ENCODE results near the gene VCAN.

Gene VCAN

DNA sequence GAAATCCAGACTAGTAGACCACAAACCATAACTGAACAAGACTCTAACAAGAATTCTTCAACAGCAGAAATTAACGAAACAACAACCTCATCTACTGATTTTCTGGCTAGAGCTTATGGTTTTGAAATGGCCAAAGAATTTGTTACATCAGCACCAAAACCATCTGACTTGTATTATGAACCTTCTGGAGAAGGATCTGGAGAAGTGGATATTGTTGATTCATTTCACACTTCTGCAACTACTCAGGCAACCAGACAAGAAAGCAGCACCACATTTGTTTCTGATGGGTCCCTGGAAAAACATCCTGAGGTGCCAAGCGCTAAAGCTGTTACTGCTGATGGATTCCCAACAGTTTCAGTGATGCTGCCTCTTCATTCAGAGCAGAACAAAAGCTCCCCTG lies 68.6 kb downstream of the VCAN start:
- TF ChIP-seq, protein P1, sequence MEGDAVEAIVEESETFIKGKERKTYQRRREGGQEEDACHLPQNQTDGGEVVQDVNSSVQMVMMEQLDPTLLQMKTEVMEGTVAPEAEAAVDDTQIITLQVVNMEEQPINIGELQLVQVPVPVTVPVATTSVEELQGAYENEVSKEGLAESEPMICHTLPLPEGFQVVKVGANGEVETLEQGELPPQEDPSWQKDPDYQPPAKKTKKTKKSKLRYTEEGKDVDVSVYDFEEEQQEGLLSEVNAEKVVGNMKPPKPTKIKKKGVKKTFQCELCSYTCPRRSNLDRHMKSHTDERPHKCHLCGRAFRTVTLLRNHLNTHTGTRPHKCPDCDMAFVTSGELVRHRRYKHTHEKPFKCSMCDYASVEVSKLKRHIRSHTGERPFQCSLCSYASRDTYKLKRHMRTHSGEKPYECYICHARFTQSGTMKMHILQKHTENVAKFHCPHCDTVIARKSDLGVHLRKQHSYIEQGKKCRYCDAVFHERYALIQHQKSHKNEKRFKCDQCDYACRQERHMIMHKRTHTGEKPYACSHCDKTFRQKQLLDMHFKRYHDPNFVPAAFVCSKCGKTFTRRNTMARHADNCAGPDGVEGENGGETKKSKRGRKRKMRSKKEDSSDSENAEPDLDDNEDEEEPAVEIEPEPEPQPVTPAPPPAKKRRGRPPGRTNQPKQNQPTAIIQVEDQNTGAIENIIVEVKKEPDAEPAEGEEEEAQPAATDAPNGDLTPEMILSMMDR (conservative IDR thresholded peaks at IDR 0.05; ENCODE audit: low read depth), result no peak
- no peak overlapping the region for H3K27ac ChIP-seq
- DNase-seq (ENCODE audit: low spot score), result no peak
- ChIA-PET CTCF (no interaction called here), POLR2A (ENCODE audit: low non-redundant PET) (no interaction called here)

DNA sequence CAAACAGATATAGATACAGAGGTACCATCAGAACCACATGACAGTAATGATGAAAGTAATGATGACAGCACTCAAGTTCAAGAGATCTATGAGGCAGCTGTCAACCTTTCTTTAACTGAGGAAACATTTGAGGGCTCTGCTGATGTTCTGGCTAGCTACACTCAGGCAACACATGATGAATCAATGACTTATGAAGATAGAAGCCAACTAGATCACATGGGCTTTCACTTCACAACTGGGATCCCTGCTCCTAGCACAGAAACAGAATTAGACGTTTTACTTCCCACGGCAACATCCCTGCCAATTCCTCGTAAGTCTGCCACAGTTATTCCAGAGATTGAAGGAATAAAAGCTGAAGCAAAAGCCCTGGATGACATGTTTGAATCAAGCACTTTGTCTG lies 69.2 kb downstream of the VCAN start:
- TF ChIP-seq, protein P1 (conservative IDR thresholded peaks at IDR 0.05; ENCODE audit: low read depth), result no peak
- no peak for DNase-seq (ENCODE audit: low spot score)
- ChIA-PET CTCF (interaction anchor here (0.7 kb wide), 1 partner anchor 1207 kb away, joined by 3 read pairs; no protein-coding TSS in a partner anchor), POLR2A (ENCODE audit: low non-redundant PET) (no interaction called here)
- H3K27ac ChIP-seq, result no peak overlapping the region

DNA sequence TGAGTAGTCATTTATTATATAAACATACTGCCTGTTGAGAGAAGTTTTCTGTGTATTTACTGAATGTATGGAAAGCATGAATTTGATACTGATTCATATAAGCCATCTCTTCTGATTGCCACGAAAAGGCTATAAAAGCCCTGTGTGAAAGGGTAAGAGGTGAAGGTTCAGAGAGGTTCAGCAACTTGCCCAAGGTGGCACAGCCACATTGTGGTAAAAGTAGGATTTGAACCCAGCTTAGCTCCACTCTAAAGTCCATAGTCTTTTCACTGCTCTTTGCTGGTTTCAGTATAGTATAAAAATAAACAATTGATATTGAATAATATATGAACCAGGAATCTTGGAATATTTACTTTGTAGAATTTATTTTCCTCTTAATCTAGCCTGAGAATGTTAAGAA lies 71.3 kb downstream of the VCAN start:
- TF ChIP-seq, protein P1 (conservative IDR thresholded peaks at IDR 0.05; ENCODE audit: low read depth), result no peak
- H3K27ac ChIP-seq, result no peak overlapping the region
- CTCF ChIA-PET, result interaction anchor here (0.6 kb wide), 1 partner anchor 972 kb away, joined by 3 read pairs; no protein-coding TSS in a partner anchor
- DNase-seq (ENCODE audit: low spot score), result no peak
- POLR2A ChIA-PET (ENCODE audit: low non-redundant PET), result no interaction called here

DNA sequence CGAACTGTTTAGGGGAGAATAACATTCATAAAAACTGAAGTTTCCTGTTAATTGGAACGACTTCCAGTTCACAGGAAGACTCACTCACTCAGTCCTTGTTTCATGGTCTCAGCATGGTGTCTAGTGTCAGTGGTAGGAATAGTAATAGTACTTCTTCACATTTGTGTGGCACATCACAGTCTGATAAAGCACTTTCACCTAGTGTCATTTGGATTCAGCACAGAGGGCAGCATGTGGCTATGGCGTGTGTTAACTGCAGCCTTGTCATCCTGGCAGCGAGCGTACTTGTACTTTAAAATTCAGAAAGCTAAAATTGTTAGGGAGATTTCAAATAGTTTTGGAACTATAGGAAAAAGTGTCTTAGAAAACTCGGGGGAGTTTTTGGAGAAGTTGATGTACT lies 72.4 kb downstream of the VCAN start:
- POLR2A ChIA-PET (ENCODE audit: low non-redundant PET), result no interaction called here
- no peak for DNase-seq (ENCODE audit: low spot score)

DNA sequence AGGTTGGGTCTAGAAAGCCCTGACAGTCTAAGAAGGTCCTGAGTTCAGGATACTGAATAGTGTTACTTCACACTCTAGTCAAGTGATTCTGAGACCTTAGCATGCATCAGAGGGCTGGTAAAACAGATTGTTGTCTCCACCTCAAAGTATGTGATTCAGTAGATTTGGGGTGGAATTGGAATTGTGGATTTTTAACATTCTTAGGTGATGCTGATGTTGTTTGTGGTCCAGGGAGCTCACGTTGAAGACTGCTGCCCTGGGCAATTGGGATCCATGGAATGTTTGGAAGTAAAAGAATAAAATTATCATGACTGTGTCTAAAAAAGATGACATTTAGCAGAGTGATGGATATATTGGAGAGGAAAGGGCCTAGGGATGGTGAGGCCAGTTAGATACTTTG lies 75.6 kb downstream of the VCAN start:
- TF ChIP-seq, protein P1 (conservative IDR thresholded peaks at IDR 0.05; ENCODE audit: low read depth), result no peak
- CTCF ChIA-PET, result no interaction called here
- H3K27ac ChIP-seq, result no peak overlapping the region
- DNase-seq (ENCODE audit: low spot score), result no peak
- POLR2A ChIA-PET (ENCODE audit: low non-redundant PET), result interaction anchor here (0.6 kb wide), 1 partner anchor 1192 kb away, joined by 5 read pairs; no protein-coding TSS in a partner anchor

More for the DNA sequence above, 72.4 kb downstream of the VCAN start:
- CTCF ChIA-PET, result no interaction called here
- TF ChIP-seq, protein P1 (conservative IDR thresholded peaks at IDR 0.05; ENCODE audit: low read depth), result no peak
- H3K27ac ChIP-seq, result no peak overlapping the region

DNA sequence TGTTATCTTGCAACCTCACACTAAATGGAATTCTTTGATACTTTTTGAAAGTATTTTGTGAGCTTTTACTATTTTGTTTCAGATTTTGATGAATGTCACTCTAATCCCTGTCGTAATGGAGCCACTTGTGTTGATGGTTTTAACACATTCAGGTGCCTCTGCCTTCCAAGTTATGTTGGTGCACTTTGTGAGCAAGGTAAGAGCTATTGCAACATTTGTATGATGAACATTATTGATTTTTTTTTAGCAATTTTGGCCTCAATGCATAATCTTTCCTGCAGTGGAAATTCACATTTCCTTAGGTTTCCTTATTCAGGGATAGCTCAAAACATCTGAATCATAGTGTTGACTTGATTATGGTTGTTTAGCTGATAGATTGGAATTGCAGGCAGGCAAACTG lies 76.3 kb downstream of the VCAN start:
- no peak overlapping the region for H3K27ac ChIP-seq
- TF ChIP-seq, protein P1 (conservative IDR thresholded peaks at IDR 0.05; ENCODE audit: low read depth), result no peak
- ChIA-PET POLR2A (ENCODE audit: low non-redundant PET) (no interaction called here), CTCF (interaction anchor here (1.2 kb wide), 1 partner anchor 118 kb away, joined by 4 read pairs; no protein-coding TSS in a partner anchor)
- no peak for DNase-seq (ENCODE audit: low spot score)

Measured in RWPE1 (cell line).